OCI-LY7 (cell line): Measurements from ENCODE around the gene SLC25A10. TPM values are rescaled to one million over a fixed set of nuclear protein-coding genes. Genes with fewer than 3 reads are reported as not detected.
A peak's percentile ranks its signal among the peaks of the same experiment; 100 is the strongest.

Source experiments
- BruUV-seq: library from RNA; stranded (reverse); fragments of 400-500 nt; replicated peaks from 2 replicates; lab custom pipeline; 2021; lab: Mats Ljungman, UMichigan
- CTCF ChIA-PET: fragments of 300-600 bp; sonication (Branson Sonifier 250); formaldehyde crosslinking; loops from one replicate; lab custom pipeline; 2022; ENCODE audit warnings: antibody characterized with exemption; ENCODE audit not compliant: unreplicated experiment; lab: Charles Lee
- POLR2A ChIA-PET: fragments of 300-600 bp; sonication (Branson Sonifier 250); formaldehyde crosslinking; loops from one replicate; lab custom pipeline; 2022; ENCODE audit warnings: antibody characterized with exemption; lab: Charles Lee
- DNase-seq: peaks from one replicate; pipeline ENCODE4 v3.0.0-alpha.2; 2015; ENCODE audit warnings: low spot score
- H2AFZ ChIP-seq: fragments of 200-600 bp; sonication (generic), shearing (Covaris generic); 2 replicates; pipeline ENCODE4 v1.6.1; 2014; ENCODE audit warnings: mild to moderate bottlenecking, antibody characterized with exemption, low read length, moderate library complexity
- H3K27ac ChIP-seq: fragments of 200-600 bp; sonication (generic); 2 replicates; pipeline ENCODE4 v1.5.1; 2014; ENCODE audit warnings: mixed run types, low read depth, mild to moderate bottlenecking, moderate library complexity, low read length, inconsistent platforms; ENCODE audit not compliant: poor library complexity, severe bottlenecking
- H3K36me3 ChIP-seq: fragments of 200-600 bp; sonication (generic); 2 replicates; pipeline ENCODE4 v1.6.1; 2014; ENCODE audit warnings: mild to moderate bottlenecking, antibody characterized with exemption, low read length, moderate library complexity, mixed read lengths; ENCODE audit not compliant: insufficient read depth
- H3K4me1 ChIP-seq: fragments of 200-600 bp; sonication (generic); 2 replicates; pipeline ENCODE4 v1.5.1; 2014; ENCODE audit warnings: mild to moderate bottlenecking, low read length; ENCODE audit not compliant: insufficient read depth, poor library complexity, severe bottlenecking
- H3K4me2 ChIP-seq: fragments of 200-600 bp; sonication (generic); 2 replicates; pipeline ENCODE4 v1.6.1; 2014; ENCODE audit warnings: mild to moderate bottlenecking, low read length
- H3K4me3 ChIP-seq: fragments of 200-600 bp; sonication (generic); 2 replicates; pipeline ENCODE4 v1.5.1; 2014; ENCODE audit warnings: mild to moderate bottlenecking, low read depth, low read length; ENCODE audit not compliant: poor library complexity, severe bottlenecking
- H3K79me2 ChIP-seq: fragments of 200-600 bp; sonication (generic); 2 replicates; pipeline ENCODE4 v1.6.1; 2016; ENCODE audit warnings: low read depth, mild to moderate bottlenecking, low read length, moderate library complexity, mixed read lengths; ENCODE audit not compliant: insufficient read depth
- H3K9me2 ChIP-seq: fragments of 200-600 bp; sonication (generic); 2 replicates; pipeline ENCODE4 v1.6.1; 2016; ENCODE audit warnings: mild to moderate bottlenecking, low read length, mixed read lengths; ENCODE audit not compliant: insufficient read depth
- H3K9me3 ChIP-seq: fragments of 200-600 bp; sonication (generic); 2 replicates; pipeline ENCODE4 v1.6.1; 2014; ENCODE audit warnings: mild to moderate bottlenecking, mixed run types, low read length, mixed read lengths
- H4K20me1 ChIP-seq: fragments of 200-600 bp; sonication (generic); 2 replicates; pipeline ENCODE4 v1.6.1; 2014; ENCODE audit warnings: mild to moderate bottlenecking, antibody characterized with exemption, low read length, moderate library complexity, mixed read lengths; ENCODE audit not compliant: insufficient read depth
- EZH2phosphoT487 ChIP-seq: fragments of 200-600 bp; sonication (generic); IDR thresholded peaks from 2 replicates; pipeline ENCODE4 v1.6.1; 2018; ENCODE audit warnings: low read depth, borderline replicate concordance, mild to moderate bottlenecking, mixed run types, antibody characterized with exemption, low read length, moderate library complexity, mixed read lengths
- intact Hi-C: fragments of 100-400 bp; cut with micrococcal nuclease; formaldehyde crosslinking; loops from one replicate; pipeline ENCODE4 v1.10.0; 2022; ENCODE audit not compliant: unreplicated experiment
- total RNA-seq, 2 experiments: library from RNA; depleted of rRNA in 1 of 2; stranded (reverse); fragments of >200 nt in 1 of 2; shearing (Covaris generic) in 1 of 2; gene quantifications; 2 replicates each; pipeline ENCODE4 v1.2.3, GENCODE V29; 2014 to 2022
- TF ChIP-seq, protein P1 (sequence below): fragments of 200-600 bp; sonication (generic); conservative IDR thresholded peaks from 2 replicates; pipeline ENCODE4 v1.5.1; 2014; ENCODE audit warnings: mild to moderate bottlenecking, antibody characterized with exemption, low read length, moderate library complexity, mixed read lengths

The SLC25A10 gene
- total RNA-seq, 2 experiments from 2014 or later = 45.6 to 46.9 TPM

DNA sequence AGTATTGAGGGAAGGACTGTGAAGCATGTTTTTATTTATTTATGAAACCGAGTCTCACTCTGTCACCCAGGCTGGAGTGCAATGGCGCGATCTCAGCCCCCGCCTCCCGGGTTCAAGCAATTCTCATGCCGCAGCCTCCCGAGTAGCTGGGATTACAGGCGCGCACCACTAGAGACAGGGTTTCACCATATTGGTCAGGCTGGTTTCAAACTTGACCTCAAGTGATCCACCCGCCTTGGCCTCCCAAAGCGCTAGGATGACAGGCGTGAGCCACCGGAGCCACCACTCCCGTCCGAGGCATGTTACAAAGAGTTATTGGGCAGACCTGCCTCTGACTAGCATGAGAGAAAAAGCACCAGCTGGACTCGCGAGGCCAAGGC lies 5.9 kb upstream of the SLC25A10 start:
- Histone ChIP-seq H3K4me1 (peaks cover 25% of the 10 kb centered on the region), H3K4me2 (no peak overlapping the region), H3K9me3 (no peaks in the 10 kb centered on the region), H3K79me2 (peaks cover 45% of the 10 kb centered on the region), H3K9me2 (no peaks in the 10 kb centered on the region), H3K4me3 (no peak overlapping the region), H2AFZ (no peak overlapping the region), H4K20me1 (peaks cover 10% of the 10 kb centered on the region; the same call in 1 of the 2 replicates), H3K36me3 (peaks cover 80% of the 10 kb centered on the region), H3K27ac (no peak overlapping the region)
- ChIA-PET CTCF (no interaction called here), POLR2A (no interaction called here)
- DNase-seq = no peak
- intact Hi-C loops = no loop called here
- TF ChIP-seq EZH2phosphoT487 = no peak
- TF ChIP-seq, protein P1, sequence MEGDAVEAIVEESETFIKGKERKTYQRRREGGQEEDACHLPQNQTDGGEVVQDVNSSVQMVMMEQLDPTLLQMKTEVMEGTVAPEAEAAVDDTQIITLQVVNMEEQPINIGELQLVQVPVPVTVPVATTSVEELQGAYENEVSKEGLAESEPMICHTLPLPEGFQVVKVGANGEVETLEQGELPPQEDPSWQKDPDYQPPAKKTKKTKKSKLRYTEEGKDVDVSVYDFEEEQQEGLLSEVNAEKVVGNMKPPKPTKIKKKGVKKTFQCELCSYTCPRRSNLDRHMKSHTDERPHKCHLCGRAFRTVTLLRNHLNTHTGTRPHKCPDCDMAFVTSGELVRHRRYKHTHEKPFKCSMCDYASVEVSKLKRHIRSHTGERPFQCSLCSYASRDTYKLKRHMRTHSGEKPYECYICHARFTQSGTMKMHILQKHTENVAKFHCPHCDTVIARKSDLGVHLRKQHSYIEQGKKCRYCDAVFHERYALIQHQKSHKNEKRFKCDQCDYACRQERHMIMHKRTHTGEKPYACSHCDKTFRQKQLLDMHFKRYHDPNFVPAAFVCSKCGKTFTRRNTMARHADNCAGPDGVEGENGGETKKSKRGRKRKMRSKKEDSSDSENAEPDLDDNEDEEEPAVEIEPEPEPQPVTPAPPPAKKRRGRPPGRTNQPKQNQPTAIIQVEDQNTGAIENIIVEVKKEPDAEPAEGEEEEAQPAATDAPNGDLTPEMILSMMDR = no peak
- no TSS peak for BruUV-seq

DNA sequence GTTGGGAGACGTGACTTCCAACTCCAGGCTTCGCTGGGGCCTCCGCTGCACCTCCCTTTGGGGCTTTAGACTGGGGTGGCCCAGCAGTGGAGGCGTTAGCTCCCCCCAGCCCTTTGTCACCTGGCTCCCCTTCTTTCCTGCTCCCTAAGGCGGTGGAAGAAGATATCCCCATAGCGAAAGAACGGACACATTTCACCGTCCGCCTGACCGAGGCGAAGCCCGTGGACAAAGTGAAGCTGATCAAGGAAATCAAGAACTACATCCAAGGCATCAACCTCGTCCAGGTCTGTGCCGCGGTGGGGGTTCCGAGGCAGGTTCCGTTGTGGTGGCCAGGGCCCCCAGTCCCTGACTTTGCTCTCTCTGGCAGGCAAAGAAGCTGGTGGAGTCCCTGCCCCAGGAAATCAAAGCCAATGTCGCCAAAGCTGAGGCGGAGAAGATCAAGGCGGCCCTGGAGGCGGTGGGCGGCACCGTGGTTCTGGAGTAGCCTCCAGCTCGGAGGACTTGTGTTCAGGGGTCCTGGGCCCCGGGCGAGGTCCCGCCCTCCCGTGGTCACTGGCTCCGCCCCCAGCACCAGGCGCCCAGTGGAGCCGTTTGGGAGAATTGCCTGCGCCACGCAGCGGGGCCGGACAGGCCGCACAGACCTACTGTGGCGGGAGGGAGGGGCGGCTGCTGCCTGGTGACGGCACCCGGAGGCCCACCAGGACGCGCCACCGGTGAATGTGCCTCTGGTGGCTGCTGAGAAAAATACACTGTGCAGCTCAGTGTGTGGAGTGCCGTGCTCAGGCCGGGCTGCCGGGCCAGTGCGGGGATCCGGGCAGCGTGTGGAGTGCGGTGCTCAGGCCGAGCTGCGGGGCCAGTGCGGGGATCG lies 5.1 kb upstream of the SLC25A10 start:
- Histone ChIP-seq H4K20me1 (peaks cover 4% of the 10 kb centered on the region; the same call in 1 of the 2 replicates), H3K27ac (no peak overlapping the region), H3K36me3 (peaks cover 73% of the 10 kb centered on the region), H3K9me2 (no peaks in the 10 kb centered on the region), H3K9me3 (no peaks in the 10 kb centered on the region), H2AFZ (no peak overlapping the region), H3K4me2 (no peak overlapping the region), H3K79me2 (peaks cover 37% of the 10 kb centered on the region), H3K4me3 (no peak overlapping the region), H3K4me1 (peaks cover 24% of the 10 kb centered on the region)
- ChIA-PET POLR2A (no interaction called here), CTCF (no interaction called here)
- TSS peak; percentile 53 for BruUV-seq
- intact Hi-C loops = no loop called here
- DNase-seq = no peak
- no peak for TF ChIP-seq EZH2phosphoT487
- TF ChIP-seq, protein P1 = 0 out of 2 replicates have a peak, but pooled peaks have one; percentile 30
